WTC11 (cell line): Measurements from ENCODE around the gene TMEM134. TPM values are rescaled to one million over a fixed set of nuclear protein-coding genes. Genes with fewer than 3 reads are reported as not detected.

Experiments used
- ATAC-seq: fragments of 200-7000 bp; cut with Tn5 transposase; 2 replicates; pipeline ENCODE4 v1.10.0; 2021; ENCODE audit warnings: mild to moderate bottlenecking, moderate library complexity
- CTCF ChIA-PET: fragments of 300-600 bp; sonication (Branson Sonifier 250); formaldehyde crosslinking; loops from one replicate; lab custom pipeline; 2021; ENCODE audit warnings: antibody characterized with exemption; lab: Charles Lee
- POLR2A ChIA-PET: fragments of 350-600 bp; sonication (Branson Sonifier 250); formaldehyde crosslinking; loops from one replicate; lab custom pipeline; 2021; ENCODE audit warnings: antibody characterized with exemption; lab: Charles Lee
- DNase-seq: peaks from one replicate; pipeline ENCODE4 v3.0.0; 2021; ENCODE audit warnings: low spot score
- H3K27ac Mint-ChIP-seq: 2 replicates; pipeline ENCODE4 v1.8.0; 2021; ENCODE audit warnings: mixed read lengths
- H3K27me3 Mint-ChIP-seq: 2 replicates; pipeline ENCODE4 v1.8.0; 2021; ENCODE audit warnings: low read depth, mild to moderate bottlenecking, moderate library complexity, mixed read lengths
- H3K36me3 Mint-ChIP-seq: 2 replicates; pipeline ENCODE4 v1.8.0; 2021; ENCODE audit warnings: mixed read lengths
- H3K4me1 Mint-ChIP-seq: 2 replicates; pipeline ENCODE4 v1.8.0; 2022; ENCODE audit warnings: mixed read lengths
- H3K4me3 Mint-ChIP-seq: 2 replicates; pipeline ENCODE4 v1.8.0; 2021; ENCODE audit warnings: mild to moderate bottlenecking, moderate library complexity, mixed read lengths
- H3K9me3 Mint-ChIP-seq: 2 replicates; pipeline ENCODE4 v1.8.0; 2021; ENCODE audit warnings: mixed read lengths
- FOXJ3 ChIP-seq: sonication (generic); formaldehyde crosslinking; IDR thresholded peaks from 2 replicates; pipeline ENCODE4 v1.9.0; 2021; ENCODE audit warnings: missing genetic modification reagents, mild to moderate bottlenecking, borderline replicate concordance
- NR1H2 ChIP-seq: sonication (generic); formaldehyde crosslinking; IDR thresholded peaks from 2 replicates; pipeline ENCODE4 v1.9.0; 2021; ENCODE audit warnings: mild to moderate bottlenecking, moderate library complexity, missing genetic modification reagents
- NR3C1 ChIP-seq: sonication (generic); formaldehyde crosslinking; conservative IDR thresholded peaks from 2 replicates; pipeline ENCODE4 v1.8.1; 2023; ENCODE audit warnings: low read depth, mild to moderate bottlenecking, missing genetic modification reagents
- TP53 ChIP-seq: sonication (generic); formaldehyde crosslinking; IDR thresholded peaks from 2 replicates; pipeline ENCODE4 v1.8.1; 2023; ENCODE audit warnings: mild to moderate bottlenecking, missing genetic modification reagents
- ZBTB21 ChIP-seq: sonication (generic); formaldehyde crosslinking; IDR thresholded peaks from 2 replicates; pipeline ENCODE4 v1.8.1; 2023; ENCODE audit warnings: mild to moderate bottlenecking, missing genetic modification reagents, borderline replicate concordance
- ZNF396 ChIP-seq: fragments of 250-450 bp; sonication (Bioruptor Pico); IDR thresholded peaks from 2 replicates; pipeline ENCODE4 v1.8.0; 2021; ENCODE audit warnings: mild to moderate bottlenecking, moderate library complexity, borderline replicate concordance
- ZNF416 ChIP-seq: fragments of 250-450 bp; sonication (Bioruptor Pico); IDR thresholded peaks from 2 replicates; pipeline ENCODE4 v1.9.0; 2021; ENCODE audit warnings: mild to moderate bottlenecking, inconsistent platforms
- ZNF671 ChIP-seq: fragments of 250-450 bp; sonication (Bioruptor Pico); IDR thresholded peaks from 2 replicates; pipeline ENCODE4 v1.8.0; 2021; ENCODE audit warnings: mild to moderate bottlenecking
- total RNA-seq: library from RNA; stranded (reverse); gene quantifications from 3 replicates; pipeline ENCODE4 v1.2.3, GENCODE V29; 2021
- TF ChIP-seq, protein P1 (sequence below): sonication (generic); formaldehyde crosslinking; IDR thresholded peaks from 2 replicates; pipeline ENCODE4 v1.8.1; 2023; ENCODE audit warnings: mild to moderate bottlenecking, missing genetic modification reagents, borderline replicate concordance
- TF ChIP-seq, protein P2 (sequence below): sonication (generic); formaldehyde crosslinking; IDR thresholded peaks from 2 replicates; pipeline ENCODE4 v1.8.1; 2022; ENCODE audit warnings: low read depth, mild to moderate bottlenecking, moderate library complexity, missing genetic modification reagents, borderline replicate concordance
- TF ChIP-seq, protein P3 (sequence below): sonication (generic); formaldehyde crosslinking; IDR thresholded peaks from 2 replicates; pipeline ENCODE4 v1.8.1; 2023; ENCODE audit warnings: mild to moderate bottlenecking, missing genetic modification reagents, moderate library complexity
- TF ChIP-seq, protein P4 (sequence below): sonication (generic); formaldehyde crosslinking; IDR thresholded peaks from 2 replicates; pipeline ENCODE4 v1.8.0; 2023; ENCODE audit warnings: mild to moderate bottlenecking, missing genetic modification reagents
- TF ChIP-seq, protein P5 (sequence below): sonication (generic); formaldehyde crosslinking; IDR thresholded peaks from 2 replicates; pipeline ENCODE4 v1.8.0; 2022; ENCODE audit warnings: mild to moderate bottlenecking, missing genetic modification reagents
- TF ChIP-seq, protein P6 (sequence below): fragments of 250-450 bp; sonication (Bioruptor Pico); IDR thresholded peaks from 2 replicates; pipeline ENCODE4 v1.9.0; 2021; ENCODE audit warnings: mild to moderate bottlenecking
- TF ChIP-seq, protein P7 (sequence below): sonication (generic); formaldehyde crosslinking; conservative IDR thresholded peaks from 2 replicates; pipeline ENCODE4 v1.8.1; 2023; ENCODE audit warnings: mild to moderate bottlenecking, low read depth, missing genetic modification reagents, moderate library complexity
- TF ChIP-seq, protein P8 (sequence below): fragments of 250-450 bp; sonication (Bioruptor Pico); IDR thresholded peaks from 2 replicates; pipeline ENCODE4 v1.8.0; 2021; ENCODE audit warnings: mild to moderate bottlenecking

TMEM134 gene
- total RNA-seq, 1 experiment from 2014 or later, result 55.6 TPM

DNA sequence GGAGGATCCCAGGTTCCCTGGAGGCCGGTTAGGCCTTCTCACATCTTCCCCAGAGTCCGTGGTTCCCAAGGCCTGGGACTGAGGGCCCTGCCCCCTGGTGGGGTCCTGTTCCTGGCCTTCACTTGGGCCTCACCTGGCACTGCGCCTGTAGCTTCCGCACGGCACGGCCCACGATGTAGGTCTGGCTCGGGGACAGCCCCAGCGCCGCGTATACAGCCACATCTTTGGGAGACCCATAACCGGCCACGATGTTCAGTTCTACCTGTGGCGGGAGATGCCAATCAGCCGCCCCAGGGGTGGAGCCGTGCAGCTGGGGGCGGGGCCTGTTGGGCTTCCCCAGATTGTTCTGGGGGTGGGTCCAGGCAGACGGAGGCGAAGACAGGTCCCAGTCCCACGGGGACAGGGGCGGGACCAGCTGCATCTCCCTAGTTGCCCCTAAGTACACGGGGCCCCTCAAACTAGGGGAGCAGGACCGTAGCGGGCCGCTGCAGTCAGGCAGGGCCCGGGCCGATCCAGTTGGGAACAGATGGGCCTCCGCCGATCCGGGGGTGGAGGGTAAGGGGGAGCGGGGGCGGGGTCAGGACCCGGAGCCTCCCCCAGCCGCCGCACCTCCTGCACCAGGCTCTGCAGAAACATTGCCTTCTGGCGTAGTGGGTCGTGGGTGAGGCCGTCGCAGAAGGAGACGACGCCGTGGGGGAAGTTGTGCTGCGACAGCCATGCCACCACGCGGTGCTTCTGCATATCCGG, 23.9 kb upstream of the TMEM134 start (continued):
- TF ChIP-seq, protein P1, sequence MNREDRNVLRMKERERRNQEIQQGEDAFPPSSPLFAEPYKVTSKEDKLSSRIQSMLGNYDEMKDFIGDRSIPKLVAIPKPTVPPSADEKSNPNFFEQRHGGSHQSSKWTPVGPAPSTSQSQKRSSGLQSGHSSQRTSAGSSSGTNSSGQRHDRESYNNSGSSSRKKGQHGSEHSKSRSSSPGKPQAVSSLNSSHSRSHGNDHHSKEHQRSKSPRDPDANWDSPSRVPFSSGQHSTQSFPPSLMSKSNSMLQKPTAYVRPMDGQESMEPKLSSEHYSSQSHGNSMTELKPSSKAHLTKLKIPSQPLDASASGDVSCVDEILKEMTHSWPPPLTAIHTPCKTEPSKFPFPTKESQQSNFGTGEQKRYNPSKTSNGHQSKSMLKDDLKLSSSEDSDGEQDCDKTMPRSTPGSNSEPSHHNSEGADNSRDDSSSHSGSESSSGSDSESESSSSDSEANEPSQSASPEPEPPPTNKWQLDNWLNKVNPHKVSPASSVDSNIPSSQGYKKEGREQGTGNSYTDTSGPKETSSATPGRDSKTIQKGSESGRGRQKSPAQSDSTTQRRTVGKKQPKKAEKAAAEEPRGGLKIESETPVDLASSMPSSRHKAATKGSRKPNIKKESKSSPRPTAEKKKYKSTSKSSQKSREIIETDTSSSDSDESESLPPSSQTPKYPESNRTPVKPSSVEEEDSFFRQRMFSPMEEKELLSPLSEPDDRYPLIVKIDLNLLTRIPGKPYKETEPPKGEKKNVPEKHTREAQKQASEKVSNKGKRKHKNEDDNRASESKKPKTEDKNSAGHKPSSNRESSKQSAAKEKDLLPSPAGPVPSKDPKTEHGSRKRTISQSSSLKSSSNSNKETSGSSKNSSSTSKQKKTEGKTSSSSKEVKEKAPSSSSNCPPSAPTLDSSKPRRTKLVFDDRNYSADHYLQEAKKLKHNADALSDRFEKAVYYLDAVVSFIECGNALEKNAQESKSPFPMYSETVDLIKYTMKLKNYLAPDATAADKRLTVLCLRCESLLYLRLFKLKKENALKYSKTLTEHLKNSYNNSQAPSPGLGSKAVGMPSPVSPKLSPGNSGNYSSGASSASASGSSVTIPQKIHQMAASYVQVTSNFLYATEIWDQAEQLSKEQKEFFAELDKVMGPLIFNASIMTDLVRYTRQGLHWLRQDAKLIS (CRISPR knock-in tag), result no peak
- TF ChIP-seq, protein P2, sequence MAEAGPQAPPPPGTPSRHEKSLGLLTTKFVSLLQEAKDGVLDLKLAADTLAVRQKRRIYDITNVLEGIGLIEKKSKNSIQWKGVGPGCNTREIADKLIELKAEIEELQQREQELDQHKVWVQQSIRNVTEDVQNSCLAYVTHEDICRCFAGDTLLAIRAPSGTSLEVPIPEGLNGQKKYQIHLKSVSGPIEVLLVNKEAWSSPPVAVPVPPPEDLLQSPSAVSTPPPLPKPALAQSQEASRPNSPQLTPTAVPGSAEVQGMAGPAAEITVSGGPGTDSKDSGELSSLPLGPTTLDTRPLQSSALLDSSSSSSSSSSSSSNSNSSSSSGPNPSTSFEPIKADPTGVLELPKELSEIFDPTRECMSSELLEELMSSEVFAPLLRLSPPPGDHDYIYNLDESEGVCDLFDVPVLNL, result no peak
- TF ChIP-seq ZNF416 (CRISPR knock-in tag), result no peak
- TF ChIP-seq, protein P3, sequence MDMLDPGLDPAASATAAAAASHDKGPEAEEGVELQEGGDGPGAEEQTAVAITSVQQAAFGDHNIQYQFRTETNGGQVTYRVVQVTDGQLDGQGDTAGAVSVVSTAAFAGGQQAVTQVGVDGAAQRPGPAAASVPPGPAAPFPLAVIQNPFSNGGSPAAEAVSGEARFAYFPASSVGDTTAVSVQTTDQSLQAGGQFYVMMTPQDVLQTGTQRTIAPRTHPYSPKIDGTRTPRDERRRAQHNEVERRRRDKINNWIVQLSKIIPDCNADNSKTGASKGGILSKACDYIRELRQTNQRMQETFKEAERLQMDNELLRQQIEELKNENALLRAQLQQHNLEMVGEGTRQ (CRISPR knock-in tag), result no peak
- no peak for TF ChIP-seq NR1H2 (CRISPR knock-in tag)
- TF ChIP-seq TP53 (CRISPR knock-in tag), result no peak
- TF ChIP-seq, protein P4, sequence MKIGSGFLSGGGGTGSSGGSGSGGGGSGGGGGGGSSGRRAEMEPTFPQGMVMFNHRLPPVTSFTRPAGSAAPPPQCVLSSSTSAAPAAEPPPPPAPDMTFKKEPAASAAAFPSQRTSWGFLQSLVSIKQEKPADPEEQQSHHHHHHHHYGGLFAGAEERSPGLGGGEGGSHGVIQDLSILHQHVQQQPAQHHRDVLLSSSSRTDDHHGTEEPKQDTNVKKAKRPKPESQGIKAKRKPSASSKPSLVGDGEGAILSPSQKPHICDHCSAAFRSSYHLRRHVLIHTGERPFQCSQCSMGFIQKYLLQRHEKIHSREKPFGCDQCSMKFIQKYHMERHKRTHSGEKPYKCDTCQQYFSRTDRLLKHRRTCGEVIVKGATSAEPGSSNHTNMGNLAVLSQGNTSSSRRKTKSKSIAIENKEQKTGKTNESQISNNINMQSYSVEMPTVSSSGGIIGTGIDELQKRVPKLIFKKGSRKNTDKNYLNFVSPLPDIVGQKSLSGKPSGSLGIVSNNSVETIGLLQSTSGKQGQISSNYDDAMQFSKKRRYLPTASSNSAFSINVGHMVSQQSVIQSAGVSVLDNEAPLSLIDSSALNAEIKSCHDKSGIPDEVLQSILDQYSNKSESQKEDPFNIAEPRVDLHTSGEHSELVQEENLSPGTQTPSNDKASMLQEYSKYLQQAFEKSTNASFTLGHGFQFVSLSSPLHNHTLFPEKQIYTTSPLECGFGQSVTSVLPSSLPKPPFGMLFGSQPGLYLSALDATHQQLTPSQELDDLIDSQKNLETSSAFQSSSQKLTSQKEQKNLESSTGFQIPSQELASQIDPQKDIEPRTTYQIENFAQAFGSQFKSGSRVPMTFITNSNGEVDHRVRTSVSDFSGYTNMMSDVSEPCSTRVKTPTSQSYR (CRISPR knock-in tag), result no peak

DNA sequence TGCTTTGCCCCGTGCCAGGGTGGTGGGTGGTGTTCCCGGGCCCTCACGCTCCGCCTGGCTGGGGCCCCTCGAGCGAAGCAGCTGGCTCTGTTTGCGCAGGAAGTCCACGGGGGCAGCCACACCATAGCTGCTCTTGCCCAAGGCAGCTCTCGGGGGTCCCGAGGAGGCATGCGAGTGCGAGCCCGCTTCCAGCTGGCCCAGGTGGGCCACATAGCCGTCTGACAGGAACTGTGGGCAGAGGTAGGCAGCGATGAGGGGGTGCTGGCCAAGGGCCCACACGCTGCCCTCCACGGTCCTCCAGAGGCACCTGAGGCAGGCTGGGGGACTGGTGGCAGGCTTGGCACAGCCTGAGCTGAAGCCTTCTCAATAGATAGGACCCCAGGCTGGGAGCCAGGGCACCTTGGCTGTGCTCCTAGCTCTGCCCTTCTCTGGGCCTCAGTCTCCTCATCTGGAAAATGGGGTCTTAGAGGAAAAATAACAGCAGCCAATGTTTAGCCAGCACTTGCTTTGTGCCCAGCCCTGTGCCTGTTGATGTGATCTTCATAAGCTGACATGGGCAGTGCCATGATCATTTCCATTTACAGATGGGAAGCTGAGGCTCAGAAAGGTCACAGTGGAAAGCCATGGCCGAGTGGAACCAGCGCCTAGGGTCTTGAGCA, 23.1 kb upstream of the TMEM134 start:
- peaks cover 10% of the 10 kb centered on the region; the same call in 1 of the 2 replicates for H3K36me3 Mint-ChIP-seq
- H3K4me3 Mint-ChIP-seq, result no peak overlapping the region
- DNase-seq, result no peak
- no peaks in the 10 kb centered on the region for H3K4me1 Mint-ChIP-seq
- ChIA-PET CTCF (interaction anchor here (1.2 to 1.3 kb wide), 3 partner anchors 9 to 138 kb away, joined by 4 to 6 read pairs (median 4); partner anchors contain the start of genes AIP, NUDT8 and PPP1CA), POLR2A (interaction anchor here (0.7 kb wide), 1 partner anchor 42 kb away, joined by 3 read pairs; no protein-coding TSS in a partner anchor)
- H3K9me3 Mint-ChIP-seq, result no peaks in the 10 kb centered on the region
- TF ChIP-seq, protein P5, sequence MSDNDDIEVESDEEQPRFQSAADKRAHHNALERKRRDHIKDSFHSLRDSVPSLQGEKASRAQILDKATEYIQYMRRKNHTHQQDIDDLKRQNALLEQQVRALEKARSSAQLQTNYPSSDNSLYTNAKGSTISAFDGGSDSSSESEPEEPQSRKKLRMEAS (CRISPR knock-in tag), result no peak
- TF ChIP-seq NR3C1 (no peak), FOXJ3 (CRISPR knock-in tag) (no peak), ZBTB21 (no peak), ZNF396 (no peak), ZNF671 (CRISPR knock-in tag) (no peak)
- TF ChIP-seq, protein P6, sequence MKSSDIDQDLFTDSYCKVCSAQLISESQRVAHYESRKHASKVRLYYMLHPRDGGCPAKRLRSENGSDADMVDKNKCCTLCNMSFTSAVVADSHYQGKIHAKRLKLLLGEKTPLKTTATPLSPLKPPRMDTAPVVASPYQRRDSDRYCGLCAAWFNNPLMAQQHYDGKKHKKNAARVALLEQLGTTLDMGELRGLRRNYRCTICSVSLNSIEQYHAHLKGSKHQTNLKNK, result no peak
- TF ChIP-seq, protein P7, sequence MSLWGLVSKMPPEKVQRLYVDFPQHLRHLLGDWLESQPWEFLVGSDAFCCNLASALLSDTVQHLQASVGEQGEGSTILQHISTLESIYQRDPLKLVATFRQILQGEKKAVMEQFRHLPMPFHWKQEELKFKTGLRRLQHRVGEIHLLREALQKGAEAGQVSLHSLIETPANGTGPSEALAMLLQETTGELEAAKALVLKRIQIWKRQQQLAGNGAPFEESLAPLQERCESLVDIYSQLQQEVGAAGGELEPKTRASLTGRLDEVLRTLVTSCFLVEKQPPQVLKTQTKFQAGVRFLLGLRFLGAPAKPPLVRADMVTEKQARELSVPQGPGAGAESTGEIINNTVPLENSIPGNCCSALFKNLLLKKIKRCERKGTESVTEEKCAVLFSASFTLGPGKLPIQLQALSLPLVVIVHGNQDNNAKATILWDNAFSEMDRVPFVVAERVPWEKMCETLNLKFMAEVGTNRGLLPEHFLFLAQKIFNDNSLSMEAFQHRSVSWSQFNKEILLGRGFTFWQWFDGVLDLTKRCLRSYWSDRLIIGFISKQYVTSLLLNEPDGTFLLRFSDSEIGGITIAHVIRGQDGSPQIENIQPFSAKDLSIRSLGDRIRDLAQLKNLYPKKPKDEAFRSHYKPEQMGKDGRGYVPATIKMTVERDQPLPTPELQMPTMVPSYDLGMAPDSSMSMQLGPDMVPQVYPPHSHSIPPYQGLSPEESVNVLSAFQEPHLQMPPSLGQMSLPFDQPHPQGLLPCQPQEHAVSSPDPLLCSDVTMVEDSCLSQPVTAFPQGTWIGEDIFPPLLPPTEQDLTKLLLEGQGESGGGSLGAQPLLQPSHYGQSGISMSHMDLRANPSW (CRISPR knock-in tag), result no peak
- TF ChIP-seq, protein P8, sequence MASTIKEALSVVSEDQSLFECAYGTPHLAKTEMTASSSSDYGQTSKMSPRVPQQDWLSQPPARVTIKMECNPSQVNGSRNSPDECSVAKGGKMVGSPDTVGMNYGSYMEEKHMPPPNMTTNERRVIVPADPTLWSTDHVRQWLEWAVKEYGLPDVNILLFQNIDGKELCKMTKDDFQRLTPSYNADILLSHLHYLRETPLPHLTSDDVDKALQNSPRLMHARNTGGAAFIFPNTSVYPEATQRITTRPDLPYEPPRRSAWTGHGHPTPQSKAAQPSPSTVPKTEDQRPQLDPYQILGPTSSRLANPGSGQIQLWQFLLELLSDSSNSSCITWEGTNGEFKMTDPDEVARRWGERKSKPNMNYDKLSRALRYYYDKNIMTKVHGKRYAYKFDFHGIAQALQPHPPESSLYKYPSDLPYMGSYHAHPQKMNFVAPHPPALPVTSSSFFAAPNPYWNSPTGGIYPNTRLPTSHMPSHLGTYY (CRISPR knock-in tag), result no peak
- no peaks in the 10 kb centered on the region for H3K27me3 Mint-ChIP-seq
- H3K27ac Mint-ChIP-seq, result no peak overlapping the region
- ATAC-seq, result no peak
